Activated CD4-positive, alpha-beta T cell treated with anti-CD3 and anti-CD28 coated beads, Interleukin-2, amount 50 U/mL, for 24 hours (primary cell): ENCODE results near the gene UTS2.

Experiments used
- DNase-seq, 2 donors: peaks; one replicate each; pipeline ENCODE4 v3.0.0-alpha.2; 2020; ENCODE audit warnings: low read depth in 1 of 2, low spot score in 1 of 2

Gene UTS2

DNA sequence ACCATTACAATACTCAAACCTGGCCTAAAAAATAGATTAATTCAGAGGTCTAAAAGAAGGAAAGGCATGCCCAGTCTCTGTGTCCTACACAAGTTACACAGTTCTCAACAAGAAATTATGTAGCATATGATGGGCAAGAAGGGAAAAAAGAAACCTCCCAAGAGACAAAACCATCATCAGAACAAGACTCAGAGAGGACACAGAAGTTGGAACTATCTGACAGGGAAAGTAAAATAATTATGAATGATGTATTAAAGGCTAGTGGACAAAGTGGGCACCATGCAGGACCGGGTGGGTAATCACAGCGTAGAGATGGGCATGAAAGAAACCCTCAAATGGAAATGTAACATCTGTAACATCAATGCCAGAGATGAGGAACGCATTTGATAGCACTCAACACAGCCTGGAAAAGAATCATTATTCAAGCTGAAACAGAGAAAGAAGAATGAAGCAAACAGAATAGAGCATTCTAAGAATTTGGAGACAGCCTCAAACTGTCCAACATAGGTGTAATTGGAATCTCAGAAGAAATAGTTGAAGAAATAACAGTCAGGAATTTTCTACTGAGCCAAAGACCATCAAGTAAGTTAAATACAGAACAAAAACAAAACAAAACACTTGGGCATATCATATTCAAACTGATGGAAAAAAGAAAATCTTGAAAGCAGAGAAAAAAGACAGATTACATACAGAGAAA, 39.0 kb downstream of the UTS2 start:
- DNase-seq: no peak

DNA sequence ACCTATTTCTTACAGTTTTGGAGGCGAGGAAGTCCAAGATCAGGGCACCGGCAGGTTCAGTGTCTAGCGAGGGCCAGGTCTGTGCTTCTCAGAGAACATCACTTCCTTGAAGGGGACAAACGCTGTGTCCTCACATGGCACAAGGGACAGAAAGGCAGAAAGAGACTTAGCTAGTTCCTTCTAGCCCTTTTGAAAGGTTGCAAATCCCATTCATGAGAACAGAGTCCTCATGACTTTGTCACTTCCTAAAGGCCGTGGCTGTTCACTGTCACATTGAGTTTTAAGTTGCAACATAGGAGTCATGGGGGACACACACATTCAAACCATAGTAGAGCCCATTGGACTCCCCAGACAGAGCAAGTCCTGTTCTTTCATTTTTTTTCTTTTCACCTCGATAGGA, 41.4 kb downstream of the UTS2 start:
- DNase-seq: no peak

DNA sequence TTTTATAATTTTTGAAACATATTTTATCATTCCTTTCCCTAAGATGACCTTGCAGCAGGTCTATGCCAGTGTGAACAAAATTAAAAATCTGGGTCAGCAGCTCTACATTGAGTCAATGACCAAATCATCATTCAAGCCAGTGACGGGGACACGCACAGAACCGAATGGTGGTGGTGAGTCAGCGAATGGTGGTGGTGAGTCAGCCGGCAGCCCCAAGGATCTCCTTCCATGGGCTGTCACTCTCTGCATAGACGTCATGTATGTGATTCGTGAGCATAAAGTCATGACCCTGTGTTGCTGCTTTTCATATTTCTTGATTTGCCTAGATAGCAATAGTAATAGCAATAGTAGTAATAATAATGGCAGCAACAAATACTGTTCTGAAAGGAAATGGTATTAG, 42.5 kb downstream of the UTS2 start:
- no peak for DNase-seq

DNA sequence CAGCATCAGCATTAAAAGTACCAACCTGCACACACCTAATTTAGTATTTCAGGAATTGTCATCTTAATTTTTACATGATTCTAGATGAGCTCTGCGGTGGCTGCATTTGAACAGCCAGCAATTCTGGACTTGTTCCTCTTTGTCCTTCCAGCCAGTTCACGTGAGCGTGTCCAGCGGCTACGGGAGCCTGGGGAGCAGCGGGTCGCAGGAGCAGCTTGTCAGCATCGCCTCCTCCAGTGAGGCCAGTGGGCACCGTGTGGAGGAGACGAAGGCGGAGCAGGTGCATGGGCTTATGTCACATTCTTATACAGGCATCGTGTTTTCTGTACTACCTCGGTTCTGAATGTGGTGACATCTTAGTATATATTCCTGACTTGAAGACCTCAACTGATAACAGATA, 43.1 kb downstream of the UTS2 start:
- no peak for DNase-seq

DNA sequence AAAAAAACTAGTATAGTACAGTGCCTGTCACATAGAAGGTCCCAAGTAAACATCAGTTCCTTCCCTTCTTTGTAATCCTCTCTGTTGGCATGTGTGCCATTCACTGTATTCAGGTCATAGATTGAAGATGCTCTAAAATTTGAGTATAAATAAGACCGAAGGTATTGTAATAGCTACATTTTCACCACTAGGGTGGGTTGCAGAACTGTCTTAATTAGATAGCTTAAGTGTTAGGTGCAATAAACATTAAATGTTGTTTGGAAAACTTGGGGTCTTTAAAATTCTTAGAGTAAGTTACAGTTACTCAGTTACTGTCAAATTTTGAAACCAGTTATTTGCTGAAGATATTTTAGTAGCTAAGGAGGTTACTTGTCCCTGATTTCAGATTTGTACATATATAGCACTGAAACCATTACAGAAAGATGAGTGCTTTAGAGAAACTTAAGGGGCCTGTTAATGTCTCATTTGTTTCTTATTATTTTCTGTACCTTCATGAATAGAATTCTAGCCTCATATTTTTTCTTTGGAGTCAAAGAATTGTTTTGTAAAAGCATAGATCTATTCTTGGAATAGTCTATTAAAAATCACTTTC, 44.5 kb downstream of the UTS2 start:
- no peak for DNase-seq

DNA sequence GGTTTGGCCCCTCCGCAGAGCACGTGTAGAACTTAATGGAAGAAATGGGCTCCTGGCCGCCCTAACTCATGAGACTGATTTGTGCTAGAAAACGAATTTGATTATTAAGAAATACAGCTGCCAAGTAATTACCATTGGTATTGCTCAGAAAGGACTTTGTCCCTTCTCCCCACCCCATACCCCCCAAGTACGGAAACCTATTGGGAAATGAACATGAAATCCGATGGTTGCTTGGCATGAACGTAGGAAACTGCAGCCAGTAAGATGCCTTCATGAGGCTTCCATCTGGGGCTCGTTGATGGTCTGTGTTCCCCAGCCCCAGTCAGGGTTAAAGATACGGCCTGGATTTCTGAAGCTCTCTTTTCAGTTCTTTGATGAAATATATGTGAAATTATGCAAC, 47.4 kb downstream of the UTS2 start:
- DNase-seq: no peak
